HEK293 (cell line): ENCODE measurements around the gene LMBR1.
A peak's percentile ranks its signal among the peaks of the same experiment; 100 is the strongest.

ENCODE experiments used
- BCL11A ChIP-seq: fragments of 450-650 bp; formaldehyde crosslinking; IDR thresholded peaks from 2 replicates; pipeline ENCODE4 v1.5.1; 2016; ENCODE audit warnings: low read depth, missing biosample characterization, missing genetic modification characterization
- FEZF1 ChIP-seq: fragments of 450-650 bp; formaldehyde crosslinking; IDR thresholded peaks from 2 replicates; pipeline ENCODE4 v1.5.1; 2016; ENCODE audit warnings: missing biosample characterization, missing genetic modification characterization
- HOXA7 ChIP-seq: sonication (generic); formaldehyde crosslinking; IDR thresholded peaks from 2 replicates; pipeline ENCODE4 v1.8.1; 2022; ENCODE audit warnings: missing genetic modification reagents, borderline replicate concordance
- IKZF3 ChIP-seq: fragments of 450-650 bp; IDR thresholded peaks from 2 replicates; pipeline ENCODE4 v1.5.0; 2018; ENCODE audit warnings: missing biosample characterization, mild to moderate bottlenecking, missing genetic modification characterization, moderate library complexity
- KLF8 ChIP-seq: fragments of 450-650 bp; formaldehyde crosslinking; IDR thresholded peaks from 2 replicates; pipeline ENCODE4 v1.5.1; 2016; ENCODE audit warnings: missing biosample characterization, missing genetic modification characterization
- MYNN ChIP-seq: fragments of 450-650 bp; formaldehyde crosslinking; IDR thresholded peaks from 2 replicates; pipeline ENCODE4 v1.5.1; 2016; ENCODE audit warnings: missing biosample characterization, missing genetic modification characterization, borderline replicate concordance
- PRDM4 ChIP-seq: fragments of 450-650 bp; formaldehyde crosslinking; IDR thresholded peaks from 2 replicates; pipeline ENCODE4 v1.5.1; 2017; ENCODE audit warnings: missing biosample characterization, missing genetic modification characterization
- SP3 ChIP-seq: fragments of 450-650 bp; formaldehyde crosslinking; IDR thresholded peaks from 2 replicates; pipeline ENCODE4 v1.5.1; 2016; ENCODE audit warnings: missing biosample characterization, missing genetic modification characterization
- TSHZ1 ChIP-seq: fragments of 450-650 bp; formaldehyde crosslinking; IDR thresholded peaks from 2 replicates; pipeline ENCODE4 v1.5.1; 2016; ENCODE audit warnings: missing biosample characterization, missing genetic modification characterization, borderline replicate concordance
- ZBTB26 ChIP-seq: fragments of 450-650 bp; formaldehyde crosslinking; optimal IDR thresholded peaks from 2 replicates; pipeline ENCODE3; 2016; ENCODE audit warnings: missing biosample characterization, mild to moderate bottlenecking, missing genetic modification characterization
- ZBTB48 ChIP-seq: fragments of 450-650 bp; formaldehyde crosslinking; IDR thresholded peaks from 2 replicates; pipeline ENCODE4 v1.5.1; 2016; ENCODE audit warnings: missing biosample characterization, missing genetic modification characterization
- ZBTB8A ChIP-seq: fragments of 450-650 bp; formaldehyde crosslinking; IDR thresholded peaks from 2 replicates; pipeline ENCODE4 v1.5.1; 2016; ENCODE audit warnings: missing biosample characterization, missing genetic modification characterization
- ZFHX2 ChIP-seq: fragments of 450-650 bp; formaldehyde crosslinking; conservative IDR thresholded peaks from 2 replicates; pipeline ENCODE4 v1.5.1; 2016; ENCODE audit warnings: missing biosample characterization, missing genetic modification characterization
- ZNF366 ChIP-seq: fragments of 450-650 bp; formaldehyde crosslinking; conservative IDR thresholded peaks from 2 replicates; pipeline ENCODE4 v1.5.1; 2016; ENCODE audit warnings: missing biosample characterization, missing genetic modification characterization
- ZNF423 ChIP-seq: fragments of 450-650 bp; formaldehyde crosslinking; IDR thresholded peaks from 2 replicates; pipeline ENCODE4 v1.5.1; 2016; ENCODE audit warnings: missing biosample characterization, missing genetic modification characterization
- ZNF473 ChIP-seq: fragments of 450-650 bp; formaldehyde crosslinking; IDR thresholded peaks from 2 replicates; pipeline ENCODE4 v1.5.1; 2017; ENCODE audit warnings: missing biosample characterization, missing genetic modification characterization
- ZNF48 ChIP-seq: fragments of 450-650 bp; formaldehyde crosslinking; IDR thresholded peaks from 2 replicates; pipeline ENCODE4 v1.5.1; 2016; ENCODE audit warnings: missing biosample characterization, missing genetic modification characterization
- ZNF549 ChIP-seq: fragments of 450-650 bp; IDR thresholded peaks from 2 replicates; pipeline ENCODE4 v1.5.1; 2018; ENCODE audit warnings: missing biosample characterization, missing genetic modification characterization, mild to moderate bottlenecking, inconsistent platforms, moderate library complexity
- ZNF654 ChIP-seq: fragments of 450-650 bp; formaldehyde crosslinking; IDR thresholded peaks from 2 replicates; pipeline ENCODE4 v1.5.1; 2016; ENCODE audit warnings: low read depth, missing biosample characterization, missing genetic modification characterization
- ZNF701 ChIP-seq: fragments of 450-650 bp; formaldehyde crosslinking; IDR thresholded peaks from 2 replicates; pipeline ENCODE4 v1.5.1; 2016; ENCODE audit warnings: missing biosample characterization, missing genetic modification characterization
- ZNF747 ChIP-seq: fragments of 450-650 bp; formaldehyde crosslinking; IDR thresholded peaks from 2 replicates; pipeline ENCODE4 v1.5.1; 2016; ENCODE audit warnings: missing biosample characterization, missing genetic modification characterization
- ZSCAN16 ChIP-seq: fragments of 450-650 bp; formaldehyde crosslinking; IDR thresholded peaks from 2 replicates; pipeline ENCODE4 v1.5.1; 2016; ENCODE audit warnings: missing biosample characterization, missing genetic modification characterization
- TF ChIP-seq, protein P1 (sequence below): fragments of 450-650 bp; formaldehyde crosslinking; IDR thresholded peaks from 2 replicates; pipeline ENCODE4 v1.5.1; 2017; ENCODE audit warnings: missing biosample characterization, missing genetic modification characterization
- TF ChIP-seq, protein P2 (sequence below): fragments of 450-650 bp; formaldehyde crosslinking; IDR thresholded peaks from 2 replicates; pipeline ENCODE4 v1.5.1; 2016; ENCODE audit warnings: missing biosample characterization, missing genetic modification characterization
- TF ChIP-seq, protein P3 (sequence below): fragments of 450-650 bp; formaldehyde crosslinking; IDR thresholded peaks from 2 replicates; pipeline ENCODE4 v1.5.1; 2016; ENCODE audit warnings: missing biosample characterization, missing genetic modification characterization
- TF ChIP-seq, protein P4 (sequence below): IDR thresholded peaks from 2 replicates; pipeline ENCODE4 v1.6.1; 2011; ENCODE audit warnings: mild to moderate bottlenecking, low read depth, low read length, borderline replicate concordance

The LMBR1 gene

DNA sequence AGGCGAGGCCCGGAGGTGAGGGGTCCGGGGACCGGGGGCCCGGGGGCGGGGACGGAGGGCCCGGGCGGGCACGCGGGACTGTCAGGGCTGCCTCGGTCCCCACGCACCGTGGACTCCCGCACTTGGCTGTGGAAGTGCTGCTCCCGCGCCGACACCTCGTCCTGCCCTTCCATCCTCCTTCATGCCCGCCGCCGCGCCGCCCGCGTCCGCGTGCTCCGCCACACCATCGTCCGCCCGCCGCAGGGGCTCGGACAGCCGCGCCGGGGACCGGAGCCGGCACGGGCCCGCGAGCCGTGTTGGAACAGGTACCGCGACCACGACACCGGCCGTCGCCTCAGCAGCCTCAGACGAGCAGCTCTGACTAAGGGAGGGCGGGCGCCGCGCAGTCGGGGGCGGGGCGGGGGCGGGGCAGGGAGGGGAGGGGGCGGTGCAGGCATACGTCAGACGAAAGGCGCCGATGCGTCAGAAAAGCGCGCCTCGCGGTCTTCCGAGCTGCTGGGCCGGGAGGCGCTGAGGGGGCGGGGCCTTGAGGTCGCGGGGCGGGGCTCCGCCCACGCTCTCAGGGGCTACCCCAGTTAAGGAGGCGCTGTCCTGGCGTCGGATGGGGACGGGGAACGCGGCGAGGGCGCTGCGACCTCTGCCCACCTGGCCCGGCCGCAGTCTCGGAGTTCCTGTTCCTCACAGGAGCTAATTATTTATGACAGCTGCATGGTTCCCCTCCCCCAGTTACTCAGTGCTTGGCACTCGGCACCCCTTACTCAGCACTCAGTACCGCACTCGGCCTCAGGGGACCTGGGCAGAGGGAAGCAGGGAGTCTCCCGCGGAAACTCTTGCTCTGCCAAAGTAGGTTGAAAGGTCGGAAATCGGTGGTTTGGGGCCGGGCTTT, at the start of gene LMBR1 (continued):
- 0 out of 2 replicates have a peak, but pooled peaks have one; percentile 8 for TF ChIP-seq PRDM4 (tag by site-specific recombination)
- no peak for TF ChIP-seq TSHZ1 (tag by site-specific recombination)
- TF ChIP-seq MYNN, result no peak
- TF ChIP-seq, protein P1, sequence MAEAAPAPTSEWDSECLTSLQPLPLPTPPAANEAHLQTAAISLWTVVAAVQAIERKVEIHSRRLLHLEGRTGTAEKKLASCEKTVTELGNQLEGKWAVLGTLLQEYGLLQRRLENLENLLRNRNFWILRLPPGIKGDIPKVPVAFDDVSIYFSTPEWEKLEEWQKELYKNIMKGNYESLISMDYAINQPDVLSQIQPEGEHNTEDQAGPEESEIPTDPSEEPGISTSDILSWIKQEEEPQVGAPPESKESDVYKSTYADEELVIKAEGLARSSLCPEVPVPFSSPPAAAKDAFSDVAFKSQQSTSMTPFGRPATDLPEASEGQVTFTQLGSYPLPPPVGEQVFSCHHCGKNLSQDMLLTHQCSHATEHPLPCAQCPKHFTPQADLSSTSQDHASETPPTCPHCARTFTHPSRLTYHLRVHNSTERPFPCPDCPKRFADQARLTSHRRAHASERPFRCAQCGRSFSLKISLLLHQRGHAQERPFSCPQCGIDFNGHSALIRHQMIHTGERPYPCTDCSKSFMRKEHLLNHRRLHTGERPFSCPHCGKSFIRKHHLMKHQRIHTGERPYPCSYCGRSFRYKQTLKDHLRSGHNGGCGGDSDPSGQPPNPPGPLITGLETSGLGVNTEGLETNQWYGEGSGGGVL (tag by site-specific recombination), result no peak
- no peak for TF ChIP-seq ZNF747
- TF ChIP-seq ZNF48 (tag by site-specific recombination), result no peak
- TF ChIP-seq ZNF473 (tag by site-specific recombination), result no peak
- no peak for TF ChIP-seq ZSCAN16
- no peak for TF ChIP-seq HOXA7 (CRISPR knock-in tag)
- TF ChIP-seq, protein P2, sequence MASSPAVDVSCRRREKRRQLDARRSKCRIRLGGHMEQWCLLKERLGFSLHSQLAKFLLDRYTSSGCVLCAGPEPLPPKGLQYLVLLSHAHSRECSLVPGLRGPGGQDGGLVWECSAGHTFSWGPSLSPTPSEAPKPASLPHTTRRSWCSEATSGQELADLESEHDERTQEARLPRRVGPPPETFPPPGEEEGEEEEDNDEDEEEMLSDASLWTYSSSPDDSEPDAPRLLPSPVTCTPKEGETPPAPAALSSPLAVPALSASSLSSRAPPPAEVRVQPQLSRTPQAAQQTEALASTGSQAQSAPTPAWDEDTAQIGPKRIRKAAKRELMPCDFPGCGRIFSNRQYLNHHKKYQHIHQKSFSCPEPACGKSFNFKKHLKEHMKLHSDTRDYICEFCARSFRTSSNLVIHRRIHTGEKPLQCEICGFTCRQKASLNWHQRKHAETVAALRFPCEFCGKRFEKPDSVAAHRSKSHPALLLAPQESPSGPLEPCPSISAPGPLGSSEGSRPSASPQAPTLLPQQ (tag by site-specific recombination), result peak; percentile 95
- no peak for TF ChIP-seq FEZF1 (tag by site-specific recombination)
- TF ChIP-seq IKZF3 (tag by site-specific recombination), result peak; percentile 72
- peak; percentile 52; the same call in 1 of the 2 replicates for TF ChIP-seq ZNF423 (tag by site-specific recombination)
- TF ChIP-seq ZBTB48, result peak; percentile 78
- peak; percentile 68 for TF ChIP-seq ZBTB8A (tag by site-specific recombination)
- TF ChIP-seq, protein P3, sequence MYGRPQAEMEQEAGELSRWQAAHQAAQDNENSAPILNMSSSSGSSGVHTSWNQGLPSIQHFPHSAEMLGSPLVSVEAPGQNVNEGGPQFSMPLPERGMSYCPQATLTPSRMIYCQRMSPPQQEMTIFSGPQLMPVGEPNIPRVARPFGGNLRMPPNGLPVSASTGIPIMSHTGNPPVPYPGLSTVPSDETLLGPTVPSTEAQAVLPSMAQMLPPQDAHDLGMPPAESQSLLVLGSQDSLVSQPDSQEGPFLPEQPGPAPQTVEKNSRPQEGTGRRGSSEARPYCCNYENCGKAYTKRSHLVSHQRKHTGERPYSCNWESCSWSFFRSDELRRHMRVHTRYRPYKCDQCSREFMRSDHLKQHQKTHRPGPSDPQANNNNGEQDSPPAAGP, result peak; percentile 45; the same call in 1 of the 2 replicates
- TF ChIP-seq ZBTB26 (tag by site-specific recombination), result peak; percentile 45
- no peak for TF ChIP-seq ZNF701 (tag by site-specific recombination)
- no peak for TF ChIP-seq ZNF654 (tag by site-specific recombination)
- TF ChIP-seq ZNF366, result no peak
- TF ChIP-seq SP3 (tag by site-specific recombination), result peak; percentile 93
- TF ChIP-seq ZFHX2 (tag by site-specific recombination), result peak; percentile 91
- peak; percentile 35; the same call in 1 of the 2 replicates for TF ChIP-seq BCL11A (tag by site-specific recombination)
- no peak for TF ChIP-seq ZNF549 (tag by site-specific recombination)
- TF ChIP-seq, protein P4, sequence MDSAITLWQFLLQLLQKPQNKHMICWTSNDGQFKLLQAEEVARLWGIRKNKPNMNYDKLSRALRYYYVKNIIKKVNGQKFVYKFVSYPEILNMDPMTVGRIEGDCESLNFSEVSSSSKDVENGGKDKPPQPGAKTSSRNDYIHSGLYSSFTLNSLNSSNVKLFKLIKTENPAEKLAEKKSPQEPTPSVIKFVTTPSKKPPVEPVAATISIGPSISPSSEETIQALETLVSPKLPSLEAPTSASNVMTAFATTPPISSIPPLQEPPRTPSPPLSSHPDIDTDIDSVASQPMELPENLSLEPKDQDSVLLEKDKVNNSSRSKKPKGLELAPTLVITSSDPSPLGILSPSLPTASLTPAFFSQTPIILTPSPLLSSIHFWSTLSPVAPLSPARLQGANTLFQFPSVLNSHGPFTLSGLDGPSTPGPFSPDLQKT, result no peak
- TF ChIP-seq KLF8 (tag by site-specific recombination), result peak; percentile 93
